ENCODE results near the gene OTOR. TPM values are rescaled to one million over a fixed set of nuclear protein-coding genes. Genes with fewer than 3 reads are reported as not detected.

OTOR gene
- total RNA-seq, 1 donor from 2014 or later, result not detected

- intact Hi-C loops (cut with DNase I), result no loop called here
- DNase-seq (ENCODE audit: extremely low spot score in 2 of 2), result no peak
- no peak overlapping the region for H3K4me3 ChIP-seq
- no peaks in the 10 kb centered on the region for H3K36me3 ChIP-seq
- H3K9me3 ChIP-seq, result no peaks in the 10 kb centered on the region
- H3K27me3 ChIP-seq, result no peaks in the 10 kb centered on the region
- TF ChIP-seq POLR2A (IDR thresholded peaks at IDR 0.05) (no peak), POLR2AphosphoS5 (IDR thresholded peaks at IDR 0.05; ENCODE audit: insufficient read depth in 1 of 2, low read depth in 1 of 2) (no peak), CTCF (IDR thresholded peaks at IDR 0.05) (no peak)
- H3K4me1 ChIP-seq, result no peaks in the 10 kb centered on the region
- H3K27ac ChIP-seq, result no peak overlapping the region
Observed at GRCh38 chr20:16708602-16709001, 39.6 kb upstream of the OTOR start.

GRCh38 chr20:16709017-16709416, 39.1 kb upstream of the OTOR start:
- H3K36me3 ChIP-seq, result no peaks in the 10 kb centered on the region
- no peak for DNase-seq (ENCODE audit: extremely low spot score in 2 of 2)

DNA sequence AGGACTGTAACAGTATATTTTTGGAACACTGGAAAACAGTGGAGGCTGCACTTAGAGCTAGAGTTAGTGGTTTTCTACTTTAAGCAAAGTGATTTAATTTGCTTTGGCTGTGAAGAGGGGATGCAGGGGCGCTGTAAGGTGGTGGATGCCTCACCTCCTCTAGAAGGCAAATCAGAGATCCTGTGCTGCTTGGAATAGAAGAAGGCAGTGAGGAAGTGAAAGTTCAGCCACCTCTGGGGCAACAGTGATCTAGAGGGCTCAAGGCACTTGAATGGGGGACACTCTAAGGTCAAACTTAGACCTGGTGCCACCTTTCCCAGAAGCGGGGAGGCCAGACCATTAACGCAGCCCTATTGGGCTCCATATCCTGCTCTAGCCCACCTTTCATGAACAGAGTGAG, 37.4 kb upstream of the OTOR start:
- H3K27ac ChIP-seq, result no peak overlapping the region
- TF ChIP-seq POLR2AphosphoS5 (IDR thresholded peaks at IDR 0.05; ENCODE audit: insufficient read depth in 1 of 2, low read depth in 1 of 2), result no peak
- TF ChIP-seq CTCF (IDR thresholded peaks at IDR 0.05), result no peak
- no peak for TF ChIP-seq POLR2A (IDR thresholded peaks at IDR 0.05)
- no peaks in the 10 kb centered on the region for H3K36me3 ChIP-seq
- H3K4me1 ChIP-seq, result no peaks in the 10 kb centered on the region
- H3K27me3 ChIP-seq, result no peaks in the 10 kb centered on the region
- intact Hi-C loops (cut with DNase I), result no loop called here
- DNase-seq (ENCODE audit: extremely low spot score in 2 of 2), result peak in 1 of 2 donors; percentile 42
- no peaks in the 10 kb centered on the region for H3K9me3 ChIP-seq
- no peak overlapping the region for H3K4me3 ChIP-seq

More at GRCh38 chr20:16709017-16709416, 39.1 kb upstream of the OTOR start:
- Histone ChIP-seq H3K4me3 (no peak overlapping the region), H3K9me3 (no peaks in the 10 kb centered on the region), H3K27ac (no peak overlapping the region), H3K4me1 (no peaks in the 10 kb centered on the region), H3K27me3 (no peaks in the 10 kb centered on the region)
- intact Hi-C loops (cut with DNase I), result no loop called here
- TF ChIP-seq POLR2A (IDR thresholded peaks at IDR 0.05) (no peak), POLR2AphosphoS5 (IDR thresholded peaks at IDR 0.05; ENCODE audit: insufficient read depth in 1 of 2, low read depth in 1 of 2) (no peak), CTCF (IDR thresholded peaks at IDR 0.05) (no peak)

DNA sequence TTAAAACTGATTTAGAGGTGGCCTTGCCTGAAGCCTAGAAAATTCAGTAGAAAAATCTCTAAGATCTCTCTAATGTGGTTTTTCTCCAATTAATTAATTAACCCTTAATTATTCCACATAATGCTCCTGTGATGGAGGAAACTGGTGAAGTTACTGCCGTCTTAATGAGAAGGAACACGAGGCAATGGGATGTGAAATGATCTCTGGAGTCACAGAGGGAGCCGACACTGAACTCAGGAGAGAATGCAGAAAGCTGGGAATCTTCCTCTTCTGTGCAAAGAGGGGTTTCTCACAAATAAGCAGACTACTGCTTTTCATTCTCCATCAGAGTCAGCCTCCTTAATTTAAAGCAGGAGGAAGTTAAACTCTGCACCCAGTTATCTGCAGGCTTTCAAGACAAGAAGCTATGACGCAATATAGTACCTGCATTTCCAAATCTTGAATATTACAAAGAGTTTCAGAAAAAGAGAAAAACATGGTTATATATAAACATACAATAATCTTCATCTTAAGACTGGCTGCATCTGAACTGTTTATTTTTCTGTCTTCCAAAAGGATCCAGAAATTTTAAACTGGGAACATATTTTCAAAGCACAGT, 36.4 kb upstream of the OTOR start:
- Histone ChIP-seq H3K27ac (no peak overlapping the region), H3K4me1 (no peaks in the 10 kb centered on the region), H3K27me3 (no peaks in the 10 kb centered on the region), H3K9me3 (no peaks in the 10 kb centered on the region), H3K4me3 (no peak overlapping the region), H3K36me3 (no peaks in the 10 kb centered on the region)
- TF ChIP-seq POLR2AphosphoS5 (IDR thresholded peaks at IDR 0.05; ENCODE audit: insufficient read depth in 1 of 2, low read depth in 1 of 2) (no peak), POLR2A (IDR thresholded peaks at IDR 0.05) (no peak), CTCF (IDR thresholded peaks at IDR 0.05) (no peak)
- intact Hi-C loops (cut with DNase I), result no loop called here
- peak in 1 of 2 donors; percentile 1 for DNase-seq (ENCODE audit: extremely low spot score in 2 of 2)

- no peak for TF ChIP-seq CTCF (IDR thresholded peaks at IDR 0.05)
- TF ChIP-seq POLR2A (IDR thresholded peaks at IDR 0.05), result no peak
- no peak for TF ChIP-seq POLR2AphosphoS5 (IDR thresholded peaks at IDR 0.05; ENCODE audit: insufficient read depth in 1 of 2, low read depth in 1 of 2)
- H3K36me3 ChIP-seq, result no peaks in the 10 kb centered on the region
- H3K4me3 ChIP-seq, result no peak overlapping the region
- intact Hi-C loops (cut with DNase I), result no loop called here
- no peaks in the 10 kb centered on the region for H3K9me3 ChIP-seq
- H3K4me1 ChIP-seq, result no peaks in the 10 kb centered on the region
- DNase-seq (ENCODE audit: extremely low spot score in 2 of 2), result peak in 1 of 2 donors; percentile 16
- no peaks in the 10 kb centered on the region for H3K27me3 ChIP-seq
- no peak overlapping the region for H3K27ac ChIP-seq
Observed at GRCh38 chr20:16712511-16712947, 35.6 kb upstream of the OTOR start.
